ENCODE measurements around the gene CAMK2B.
"Not testable (repeated sequence)": the region's sequence is repeated elsewhere in the genome, so short reads cannot be mapped to it uniquely, and the experiment has no call there.

Gene CAMK2B

DNA sequence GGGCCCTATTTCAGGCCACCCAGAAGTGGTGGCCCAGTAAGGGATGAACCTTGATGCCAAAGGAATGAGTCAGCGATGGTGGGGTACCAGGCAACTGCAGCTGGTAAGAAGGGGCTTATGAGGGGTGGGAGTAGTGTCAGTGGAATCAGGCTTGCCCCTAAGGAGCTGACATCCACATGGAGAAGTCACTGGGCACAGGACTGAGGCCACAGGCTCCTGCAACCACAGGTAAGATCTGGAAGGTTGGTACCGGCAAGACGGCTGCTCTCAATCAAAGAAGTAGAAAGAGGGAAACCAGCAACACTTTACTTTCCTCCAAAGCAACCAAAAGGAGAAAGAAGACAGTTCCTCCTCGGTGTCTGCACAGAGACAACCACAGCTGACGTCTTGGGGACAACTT lies 138.7 kb downstream of the CAMK2B start:
- DNase-seq: no peak

DNA sequence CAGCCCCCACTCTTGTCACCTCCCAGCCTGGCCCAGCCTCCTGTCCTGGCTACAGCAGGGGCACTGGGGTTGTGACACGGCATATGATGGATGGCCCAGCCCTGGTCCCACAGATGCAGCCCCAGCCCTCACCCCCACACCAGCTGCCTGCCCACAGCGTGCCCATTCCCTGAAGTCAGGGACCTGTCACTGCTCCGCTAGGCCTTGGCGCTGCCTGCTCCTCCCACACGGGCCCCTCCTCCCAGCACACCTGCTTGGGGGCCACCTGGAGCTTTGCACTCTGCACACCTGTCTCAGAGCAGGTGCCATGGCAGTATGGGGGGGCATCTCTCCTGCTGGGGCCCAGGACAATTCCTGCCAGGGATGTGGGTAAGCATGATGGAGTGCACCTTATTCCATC lies 139.7 kb downstream of the CAMK2B start:
- DNase-seq: no peak

DNA sequence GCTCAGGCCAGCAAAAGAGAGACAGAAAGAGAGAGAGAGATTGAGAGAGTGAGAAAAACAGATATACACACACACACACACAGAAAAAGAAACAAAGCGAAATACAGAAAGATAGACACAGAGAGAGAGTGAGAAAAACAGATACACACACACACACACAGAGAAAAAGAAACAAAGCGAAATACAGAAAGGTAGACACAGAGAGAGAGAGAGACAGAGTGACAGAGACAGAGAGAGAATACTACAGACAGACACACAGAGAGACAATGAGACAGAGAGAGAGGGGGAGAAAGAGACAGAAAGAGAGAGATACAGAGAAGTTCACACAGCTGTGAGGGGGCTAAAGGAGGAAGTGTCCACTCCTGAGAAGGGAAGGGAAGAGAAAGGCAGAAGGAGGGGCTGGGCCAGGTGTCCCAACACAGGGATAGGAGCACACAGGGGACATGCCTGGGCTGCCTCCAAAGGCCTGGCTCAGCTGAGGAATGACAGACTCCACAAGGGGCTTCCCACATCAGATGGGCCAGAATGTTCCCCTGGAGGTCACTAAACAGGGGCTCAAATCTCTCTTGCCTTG lies 140.4 kb downstream of the CAMK2B start:
- no peak for DNase-seq

DNA sequence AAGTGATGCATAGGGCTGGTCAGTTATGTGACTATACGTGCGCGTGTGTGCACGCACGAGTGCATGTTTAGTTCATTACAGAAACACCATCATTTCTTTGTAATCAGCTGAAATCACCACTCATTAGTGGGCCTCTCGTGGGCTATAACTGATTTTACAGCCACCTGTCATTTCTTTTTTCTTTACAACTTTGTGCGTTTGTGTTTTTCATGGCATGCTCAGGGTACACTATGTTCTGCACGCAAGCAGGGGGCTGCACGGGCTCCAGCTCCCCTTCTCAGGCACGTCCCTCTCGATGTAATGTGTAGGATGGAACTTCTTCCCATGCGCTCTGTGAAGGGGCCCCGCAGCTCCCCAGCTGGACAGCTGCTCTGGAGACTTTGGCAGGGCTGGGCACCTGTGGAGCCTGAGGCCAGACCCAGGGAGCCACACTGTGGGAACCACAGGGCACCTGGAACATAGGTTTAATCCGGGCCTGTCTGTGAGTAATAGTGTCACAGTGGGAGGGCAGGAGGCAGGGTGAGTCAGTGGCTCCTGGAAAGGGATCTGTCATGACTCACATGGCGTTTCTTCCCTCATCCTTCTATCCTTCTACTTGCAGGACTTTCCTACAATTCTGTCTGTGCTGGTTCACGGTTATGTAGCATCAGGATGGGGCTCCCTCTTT lies 141.1 kb downstream of the CAMK2B start:
- DNase-seq: no peak

DNA sequence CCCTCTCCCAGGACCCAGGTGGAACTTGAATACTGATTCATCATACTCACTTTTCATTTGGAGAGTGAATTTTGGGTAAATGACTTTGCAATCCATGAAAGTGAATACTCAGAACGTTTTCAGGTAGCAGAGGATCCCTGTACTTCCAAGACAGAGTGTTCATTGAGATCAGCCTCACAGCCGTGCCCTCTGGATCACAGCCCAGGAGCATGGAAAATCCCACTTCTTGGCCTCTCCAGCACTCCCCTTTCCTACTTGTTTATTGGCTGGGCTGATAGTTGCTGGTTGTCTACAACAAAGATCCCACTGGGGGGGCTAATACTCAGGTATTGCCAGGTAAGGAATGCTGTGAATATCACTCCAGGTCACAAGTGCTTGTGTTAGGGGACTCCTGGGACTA lies 142.0 kb downstream of the CAMK2B start:
- DNase-seq: no peak

DNA sequence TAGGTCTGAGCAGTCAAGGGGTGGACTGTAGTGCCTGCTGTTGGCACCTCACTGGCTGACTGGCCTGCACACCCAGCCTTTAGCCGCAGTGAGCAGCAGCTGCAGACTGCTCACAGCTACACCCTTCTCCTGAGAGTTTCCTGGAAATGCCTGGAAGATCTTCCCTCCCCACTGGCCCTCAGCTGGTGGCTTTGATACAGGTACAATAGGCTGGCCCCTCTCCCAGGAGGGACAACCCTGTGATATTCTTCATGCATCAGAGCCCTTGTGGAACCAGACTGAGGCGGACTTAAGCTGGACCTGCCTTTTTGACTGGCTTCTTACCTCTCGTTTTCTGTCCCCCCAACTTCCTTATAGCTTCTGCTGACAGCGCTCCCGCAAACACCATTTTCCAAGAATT lies 142.6 kb downstream of the CAMK2B start:
- DNase-seq: no peak

DNA sequence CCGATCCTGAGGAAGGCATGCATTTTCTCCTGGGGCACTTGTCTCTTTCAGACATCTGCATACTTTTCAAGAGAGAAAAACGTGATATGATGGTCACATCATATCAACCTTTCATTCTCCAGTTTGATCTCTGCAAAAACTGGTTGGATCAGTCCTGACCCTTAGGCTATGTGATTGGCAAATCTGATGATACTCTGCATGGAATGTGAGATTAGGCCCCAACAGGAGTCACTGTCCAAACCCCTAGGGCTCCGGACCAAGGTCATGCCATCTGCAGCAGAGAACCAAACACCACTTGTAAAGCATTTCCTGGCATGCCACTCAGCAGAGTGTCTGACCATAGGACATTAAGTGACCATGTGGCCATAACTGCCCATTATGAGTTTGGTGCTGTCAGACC lies 144.8 kb downstream of the CAMK2B start:
- no peak for DNase-seq

DNA sequence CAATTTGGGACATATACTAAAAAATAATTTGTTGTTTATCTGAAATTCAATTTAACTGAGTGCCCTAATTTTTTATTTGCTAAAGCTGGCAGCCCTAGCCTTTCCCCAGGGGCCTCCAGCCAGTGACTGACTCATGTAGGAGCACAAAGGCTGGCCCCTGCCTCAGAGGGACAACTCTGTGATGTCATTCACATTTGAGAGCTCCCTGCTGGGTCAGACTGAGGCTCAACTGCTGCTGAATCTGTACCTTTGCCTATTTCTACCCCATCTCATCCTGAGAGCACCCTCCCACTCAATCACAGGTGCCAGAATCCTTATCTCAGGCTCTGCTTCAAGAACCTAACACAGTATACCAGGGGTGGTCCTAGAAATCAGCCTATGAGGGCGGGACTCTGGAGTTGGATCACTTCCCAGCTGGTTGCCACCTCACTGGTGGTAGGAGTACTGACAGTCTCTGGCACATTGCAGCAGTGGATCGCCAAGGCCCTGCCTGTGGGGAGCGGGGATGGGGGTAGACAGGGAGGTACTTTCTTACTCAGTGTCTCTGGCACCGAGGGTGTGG lies 147.7 kb downstream of the CAMK2B start:
- DNase-seq: no peak

DNA sequence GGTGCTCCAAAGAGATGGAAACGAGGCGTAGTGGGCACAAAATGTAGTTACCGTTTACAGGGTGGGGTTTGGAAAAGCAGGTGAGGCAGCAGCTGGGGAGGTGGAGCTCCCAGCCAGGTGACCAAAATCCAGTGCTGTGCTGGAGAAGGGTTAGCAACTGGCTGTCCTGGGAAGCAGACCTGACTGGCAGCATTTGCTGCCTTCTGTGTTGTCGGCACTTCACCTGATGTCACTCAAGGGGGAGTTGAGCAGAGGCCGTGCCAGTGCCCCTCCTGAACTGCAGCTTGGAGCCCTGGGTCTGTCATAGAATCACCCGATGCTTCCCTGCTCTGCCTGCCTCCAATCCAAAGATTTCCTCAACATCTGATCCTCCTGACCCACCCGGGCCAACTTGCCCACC lies 148.9 kb downstream of the CAMK2B start:
- no peak for DNase-seq

DNA sequence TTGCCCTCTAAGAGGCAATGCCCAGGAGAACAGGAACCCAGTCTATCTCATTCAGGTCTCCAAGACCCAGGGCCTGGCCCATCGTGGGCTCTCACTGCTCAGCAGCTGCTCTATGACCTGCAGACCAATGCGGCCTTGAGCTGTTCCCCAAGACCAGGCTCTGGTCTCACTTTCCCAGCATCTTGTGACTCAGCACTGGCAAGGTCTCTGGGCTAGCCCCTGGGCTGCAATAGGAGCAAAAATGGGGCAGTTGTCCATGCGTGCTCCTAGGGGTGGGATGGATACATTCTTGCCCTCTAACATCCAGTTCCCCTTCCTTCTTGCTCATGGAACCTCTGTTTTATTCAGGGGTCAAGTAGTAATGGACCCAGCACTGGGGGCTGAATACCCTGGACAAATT lies 149.7 kb downstream of the CAMK2B start:
- no peak for DNase-seq

DNA sequence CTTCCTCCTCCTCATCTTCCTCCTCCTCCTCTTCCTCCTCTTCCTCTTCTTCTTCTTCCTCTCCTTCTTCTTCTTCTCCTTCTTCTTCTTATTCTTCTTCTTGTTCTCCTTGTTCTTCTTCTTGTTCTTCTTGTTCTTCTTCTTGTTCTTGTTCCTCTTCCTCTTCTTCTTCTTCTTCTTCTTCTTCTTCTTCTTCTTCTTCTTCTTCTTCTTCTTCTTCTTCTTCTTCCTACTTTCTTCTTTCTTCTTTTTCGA lies 150.8 kb downstream of the CAMK2B start:
- DNase-seq: not testable (repeated sequence)

DNA sequence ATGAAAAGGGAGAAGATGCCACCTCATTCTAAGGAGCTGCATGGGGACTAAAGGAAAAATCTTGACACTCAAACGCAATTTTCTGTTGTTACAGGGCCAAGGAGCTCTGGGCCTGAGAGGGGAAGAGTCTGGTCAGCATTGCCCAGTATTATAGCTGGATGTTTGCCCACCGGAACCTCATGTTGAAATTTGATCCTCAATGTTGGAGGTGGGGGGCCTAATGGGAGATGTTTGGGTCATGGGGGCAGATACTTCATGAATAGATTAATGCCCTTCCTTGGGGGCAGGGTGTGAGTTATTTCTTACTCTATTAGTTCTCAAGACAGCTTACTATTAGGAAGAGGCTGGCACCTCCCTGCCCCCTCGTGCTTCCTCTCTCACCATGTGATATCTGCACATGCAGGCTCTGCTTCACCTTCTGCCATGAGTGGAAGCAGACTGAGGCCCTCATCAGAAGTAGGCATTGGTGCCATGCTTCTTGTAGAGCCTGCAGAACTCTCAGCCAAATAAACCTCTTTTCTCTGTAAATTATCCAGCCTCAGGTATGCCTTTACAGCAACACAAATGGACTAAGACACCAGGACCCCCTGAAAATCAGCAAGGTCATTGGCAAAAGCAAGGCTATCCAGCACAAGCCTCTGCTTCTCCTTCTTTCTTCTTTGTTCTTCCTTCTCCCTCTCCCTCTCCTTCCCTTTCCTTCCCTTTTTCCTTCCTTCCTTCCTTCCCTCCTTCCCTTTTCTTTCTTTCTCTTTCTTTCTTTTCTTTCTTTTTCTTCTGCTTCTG lies 151.3 kb downstream of the CAMK2B start:
- no peak for DNase-seq

DNA sequence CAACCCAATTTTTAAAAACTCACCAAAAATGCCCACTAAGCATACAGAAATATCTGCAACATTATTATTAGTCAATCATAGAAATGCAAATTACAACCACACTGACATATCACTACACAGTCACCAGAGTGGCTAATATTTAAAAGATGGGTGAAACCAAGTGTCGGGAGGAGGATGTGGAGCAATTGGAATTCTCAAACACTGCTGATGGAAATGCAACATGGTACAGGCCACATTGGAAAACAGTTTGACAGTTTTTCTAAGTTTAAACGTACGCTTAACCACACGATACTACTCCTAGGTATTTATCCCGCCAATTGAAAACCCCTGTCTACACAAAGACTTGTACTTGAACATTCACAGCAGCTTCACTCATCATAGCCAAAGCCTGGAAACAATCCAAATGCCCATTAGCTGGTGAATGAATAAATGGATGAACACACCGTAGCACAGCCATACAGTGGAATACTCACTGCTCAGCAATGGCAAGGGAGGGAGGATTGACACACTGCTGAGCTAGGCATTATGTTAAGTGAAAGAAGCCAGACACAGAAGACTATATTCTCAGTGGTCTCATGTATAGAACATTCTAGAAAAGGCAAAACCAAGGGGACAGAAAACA lies 152.5 kb downstream of the CAMK2B start:
- no peak for DNase-seq

DNA sequence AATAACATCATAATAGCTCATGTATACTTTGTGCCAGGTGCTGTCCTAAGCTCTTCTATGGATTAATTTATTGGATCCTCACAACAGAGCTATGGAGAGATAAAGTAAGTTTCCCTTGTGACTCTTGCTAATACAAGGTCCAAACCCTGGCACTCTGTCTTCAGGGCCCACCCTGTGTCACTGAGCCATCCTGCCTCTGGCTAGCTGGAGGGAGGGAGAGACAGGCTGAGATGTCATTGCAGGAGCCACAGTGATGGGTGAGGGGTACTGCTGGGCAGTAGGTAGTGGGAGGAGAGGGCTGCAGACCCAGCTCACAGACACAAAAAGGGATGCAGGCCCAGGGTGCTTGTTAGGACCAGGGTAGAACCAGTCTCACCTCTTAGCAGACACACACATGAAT lies 153.0 kb downstream of the CAMK2B start:
- DNase-seq: no peak

DNA sequence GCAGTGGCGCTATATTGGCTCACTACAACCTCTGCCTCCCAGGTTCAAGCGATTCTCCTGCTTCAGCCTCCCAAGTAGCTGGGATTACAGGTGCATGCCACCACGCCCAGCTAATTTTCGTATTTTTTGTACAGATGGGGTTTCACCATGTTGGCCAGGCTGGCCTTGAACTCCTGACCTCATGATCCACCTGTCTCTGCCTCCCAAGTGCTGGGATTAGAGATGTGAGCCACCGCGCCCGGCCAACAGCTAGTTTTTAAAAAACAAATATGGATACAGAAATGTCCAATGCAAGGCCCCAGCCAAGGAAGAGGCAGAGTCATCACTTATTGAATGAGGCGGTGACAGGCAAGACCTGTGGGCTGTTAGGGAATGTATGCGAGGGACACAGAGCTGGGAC lies 153.5 kb downstream of the CAMK2B start:
- DNase-seq: not testable (repeated sequence)

DNA sequence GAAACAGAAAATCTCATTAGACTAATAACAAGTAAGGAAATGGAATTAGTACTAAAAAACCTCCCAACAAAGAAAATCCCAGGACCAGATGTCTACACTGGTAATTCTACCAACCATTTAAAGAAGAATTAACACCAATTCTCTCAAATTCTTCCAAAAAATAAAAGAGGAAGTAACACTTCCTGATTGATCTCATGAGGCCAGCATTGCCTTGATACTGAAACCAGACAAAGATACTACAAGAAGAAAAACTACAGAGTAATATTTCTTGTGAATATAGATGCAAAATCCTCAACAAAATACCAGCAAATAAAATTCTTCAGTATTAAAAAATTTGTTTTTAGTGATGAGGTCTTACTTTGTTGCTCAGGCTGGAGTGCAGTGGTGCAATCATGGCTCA lies 157.5 kb downstream of the CAMK2B start:
- DNase-seq: no peak
